Adipose tissue (tissue), 3 donors: Measurements from ENCODE around the gene ATP7B. TPM values are rescaled to one million over a fixed set of nuclear protein-coding genes. Genes with fewer than 3 reads are reported as not detected.

Source experiments
- H3K27ac ChIP-seq: one replicate; pipeline ENCODE4 v1.5.1; 2013; ENCODE audit warnings: low read depth, low read length
- WGBS, 3 donors: extraction: QIAGEN DNeasy Blood & Tissue Kit; methylation state at CpG; one replicate each; pipeline ENCODE4 v1.1.7; 2013; 5-methylcytosine and 5-hydroxymethylcytosine counted together
- polyA plus RNA-seq, 3 donors: library from polyadenylated mRNA; stranded (reverse); fragments of 200-250 nt; gene quantifications; one replicate each; pipeline ENCODE4 v1.2.3, GENCODE V29; 2013
- donor health status: healthy with polysubstance abuse.
- donor health status: Bipolar disorder and iron deficiency.
- donor health status: healthy.

ATP7B gene
- polyA plus RNA-seq, 3 donors: 1.3 to 3.2 (median 2.4) TPM

DNA sequence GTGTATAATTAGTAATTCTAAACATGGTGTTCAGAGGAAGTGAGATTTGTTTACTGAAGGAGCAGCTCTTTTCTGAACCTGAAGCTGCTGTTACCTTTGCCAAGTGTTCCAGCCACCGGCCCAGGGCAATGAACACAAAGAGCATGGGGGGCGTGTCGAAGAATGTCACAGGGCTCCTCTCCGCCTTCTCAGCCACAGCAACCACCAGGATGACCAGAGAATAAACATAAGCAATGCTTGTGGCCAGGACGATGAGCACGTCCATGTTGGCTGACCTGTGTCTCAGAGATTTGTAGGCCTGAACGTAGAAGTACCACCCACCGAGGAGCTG lies 53.1 kb downstream of the ATP7B start:
- H3K27ac ChIP-seq: no peak overlapping the region
- 82 to 86% (median 82%) methylated on average over 8 of the region's 8 CpGs for WGBS, 3 donors

DNA sequence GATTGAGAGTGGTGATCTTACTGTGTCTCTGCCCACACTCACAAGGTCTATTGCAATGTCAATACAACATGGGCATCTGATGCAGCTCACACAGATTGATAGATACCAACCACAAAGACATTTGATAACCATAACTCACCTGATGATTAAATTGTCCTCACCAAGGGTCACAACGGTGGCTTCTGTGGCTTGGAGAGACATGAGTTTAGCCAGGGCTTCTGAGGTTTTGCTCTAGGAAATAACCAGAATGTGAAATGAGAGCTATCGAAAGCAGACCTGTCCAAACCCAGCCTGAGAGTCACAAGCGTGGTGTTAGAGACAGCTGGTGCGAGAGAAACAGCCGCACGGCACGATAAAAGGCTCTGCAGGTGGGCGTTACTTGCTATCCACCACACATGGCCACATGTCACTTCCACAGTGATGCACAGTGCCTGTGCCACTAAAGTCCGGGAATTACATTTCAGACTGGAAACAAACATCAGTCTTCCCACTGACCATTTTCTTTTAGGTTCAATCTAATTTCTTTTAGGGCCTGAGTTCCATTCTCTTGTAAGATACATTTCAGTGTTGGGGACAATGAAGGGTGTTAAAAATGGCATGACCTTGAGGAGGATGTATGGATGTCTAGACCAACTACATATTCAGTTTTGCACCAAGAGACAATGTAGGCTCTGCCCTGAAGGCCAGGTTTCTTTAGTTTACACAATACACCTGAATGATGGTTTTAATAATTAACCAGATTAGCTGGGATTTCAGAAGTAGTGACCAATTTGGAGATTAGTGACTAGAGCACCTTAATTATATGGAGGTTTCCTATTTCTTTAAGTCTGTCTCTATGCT lies 53.7 kb downstream of the ATP7B start:
- WGBS, 3 donors: 84 to 93% (median 84%) methylated on average over 9 of the region's 9 CpGs
- H3K27ac ChIP-seq: no peak overlapping the region

DNA sequence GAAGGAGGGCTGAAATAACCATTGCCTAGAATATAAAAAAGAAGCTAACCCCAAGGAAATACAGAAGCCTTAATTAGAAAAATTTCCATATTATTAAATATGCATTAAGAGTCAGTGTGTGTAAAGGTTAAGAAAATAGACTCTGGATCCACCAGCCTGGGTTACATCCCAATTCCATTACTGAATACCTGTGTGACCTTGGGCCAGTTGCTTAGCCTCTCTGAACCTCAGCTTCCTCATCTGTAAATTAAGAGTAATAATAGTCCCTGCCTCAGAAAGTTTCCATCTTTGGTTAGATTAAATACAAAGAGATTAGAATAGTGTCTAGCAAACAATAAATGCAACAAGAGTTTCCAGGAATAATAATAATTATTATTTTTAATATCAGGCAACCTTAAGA lies 54.5 kb downstream of the ATP7B start:
- H3K27ac ChIP-seq: no peak overlapping the region

DNA sequence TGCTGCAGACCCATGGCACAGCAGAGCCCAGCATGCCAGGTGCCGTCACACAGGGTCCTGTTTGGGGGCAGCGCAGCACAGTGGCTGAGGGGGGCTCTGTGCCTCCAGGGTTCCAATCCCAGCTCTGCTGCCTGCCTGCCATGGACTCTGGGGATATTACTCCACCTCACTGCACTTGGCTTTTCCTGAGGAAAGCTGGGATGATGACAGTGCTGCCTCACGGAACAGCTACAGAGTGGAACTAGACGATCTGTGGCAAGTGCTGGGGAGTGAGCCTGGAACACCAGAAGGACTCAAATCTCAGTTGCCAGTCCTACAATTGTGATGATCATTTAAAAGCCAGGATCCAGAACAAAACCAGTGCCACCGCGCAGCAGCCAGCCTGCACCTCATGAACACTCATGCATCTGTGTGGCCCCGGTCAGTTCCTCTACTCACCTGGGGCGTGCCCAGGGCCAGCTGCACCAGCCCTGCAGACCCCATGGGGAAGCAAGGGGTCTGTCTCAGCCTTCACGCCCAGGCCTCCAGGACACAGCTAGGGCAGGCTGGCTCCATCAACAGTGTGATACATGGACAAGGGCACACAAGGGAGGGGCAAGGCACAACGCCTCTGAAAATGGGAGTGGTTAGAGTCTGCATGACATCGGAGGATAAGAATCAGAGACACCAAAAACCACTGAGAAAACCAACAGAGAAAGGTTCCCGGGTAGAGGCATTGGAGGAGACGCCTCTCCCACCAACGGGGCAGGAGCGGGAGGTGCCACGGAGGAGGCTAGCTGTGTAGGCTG lies 55.2 kb downstream of the ATP7B start:
- WGBS, 3 donors: 84 to 91% (median 87%) methylated on average over 16 of the region's 16 CpGs
- H3K27ac ChIP-seq: no peak overlapping the region

DNA sequence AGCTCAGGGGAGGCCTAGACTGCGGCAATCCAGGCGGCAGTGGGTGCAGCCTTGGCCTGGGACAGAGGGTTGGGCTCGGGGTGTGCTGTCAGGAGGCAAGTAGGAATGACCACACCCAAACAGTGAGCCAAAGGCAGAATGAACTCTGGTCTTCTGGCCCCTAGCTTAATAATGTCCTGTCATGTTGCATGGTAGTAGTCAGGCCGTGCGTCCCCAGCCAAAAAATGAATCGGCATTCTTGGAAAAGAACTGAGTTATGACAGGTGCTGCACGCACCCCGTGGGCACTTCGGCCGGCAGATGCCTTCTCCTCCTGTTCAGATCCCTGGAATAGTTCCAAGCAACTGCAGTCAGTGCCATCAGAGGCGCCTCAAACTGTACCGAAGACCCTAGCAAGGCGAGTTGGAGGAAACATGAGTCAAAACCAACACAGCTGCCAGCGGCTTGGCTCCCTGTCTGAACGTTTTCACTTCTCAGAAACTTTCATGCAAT lies 55.9 kb downstream of the ATP7B start:
- WGBS, 3 donors: 73 to 89% (median 79%) methylated on average over 15 of the region's 15 CpGs

DNA sequence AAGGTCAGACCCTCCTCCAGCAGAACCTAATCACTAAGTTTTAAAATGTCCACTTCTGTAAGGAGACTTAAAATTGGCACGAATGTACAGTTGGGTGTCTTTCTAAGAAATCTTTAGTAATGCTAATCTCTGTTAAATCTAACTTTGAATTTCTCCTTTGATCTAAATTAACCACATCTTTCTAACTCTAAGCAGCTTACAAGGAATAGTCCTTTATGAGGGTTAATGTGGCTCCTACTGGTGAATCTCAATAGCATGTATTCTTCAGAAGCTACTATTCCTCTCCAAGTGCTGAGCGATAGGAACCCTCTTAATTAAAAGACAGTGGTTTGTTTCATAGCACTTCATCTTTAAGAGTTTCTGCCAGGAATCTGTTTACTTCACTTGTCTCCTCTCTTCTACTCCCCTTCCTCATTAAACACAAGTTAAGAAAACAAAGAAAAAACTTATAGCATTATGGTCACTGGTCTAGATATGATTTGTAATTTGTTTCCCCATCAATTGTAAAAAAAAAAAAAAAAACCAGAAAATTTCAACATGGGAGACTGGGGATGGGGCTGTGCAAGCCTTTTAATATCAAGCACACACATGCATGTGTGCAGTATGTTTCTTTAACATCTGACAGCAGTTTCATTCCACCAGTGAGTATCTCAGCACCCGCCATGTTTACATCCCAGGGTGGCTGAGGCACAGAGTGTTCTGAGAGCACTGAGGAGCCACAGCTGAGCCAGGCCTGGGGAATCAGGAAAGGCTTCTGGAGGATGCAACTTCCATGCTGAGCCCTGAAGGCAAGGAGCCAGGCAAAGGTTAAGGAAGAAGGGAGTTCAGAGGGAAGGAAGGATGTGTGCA lies 57.7 kb downstream of the ATP7B start:
- WGBS, 3 donors: 91 to 92% (median 91%) methylated on average over 3 of the region's 3 CpGs
- no peak overlapping the region for H3K27ac ChIP-seq

More for the DNA sequence above, 55.9 kb downstream of the ATP7B start:
- no peak overlapping the region for H3K27ac ChIP-seq

DNA sequence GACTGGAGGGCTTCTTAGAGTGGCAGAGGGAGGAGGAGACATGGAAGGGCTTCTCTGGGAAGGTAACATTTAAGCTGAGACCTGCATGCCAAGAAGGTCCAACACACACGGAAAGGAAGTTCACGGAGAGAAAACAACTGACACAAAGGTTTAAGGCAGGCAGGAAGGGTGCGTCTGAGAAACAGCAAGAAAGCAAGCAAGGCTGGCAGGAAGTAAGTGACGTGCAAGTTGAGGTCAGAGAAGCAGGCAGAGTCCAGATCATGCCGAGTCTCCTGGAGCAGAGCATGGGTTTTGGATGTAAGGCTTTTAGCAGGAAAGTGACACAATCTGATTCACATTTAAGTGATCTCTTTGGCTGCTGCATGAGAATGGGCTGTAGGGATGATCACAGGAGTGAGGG lies 60.5 kb downstream of the ATP7B start:
- 58 to 84% (median 73%) methylated on average over 5 of the region's 5 CpGs for WGBS, 3 donors
- H3K27ac ChIP-seq: no peak overlapping the region

DNA sequence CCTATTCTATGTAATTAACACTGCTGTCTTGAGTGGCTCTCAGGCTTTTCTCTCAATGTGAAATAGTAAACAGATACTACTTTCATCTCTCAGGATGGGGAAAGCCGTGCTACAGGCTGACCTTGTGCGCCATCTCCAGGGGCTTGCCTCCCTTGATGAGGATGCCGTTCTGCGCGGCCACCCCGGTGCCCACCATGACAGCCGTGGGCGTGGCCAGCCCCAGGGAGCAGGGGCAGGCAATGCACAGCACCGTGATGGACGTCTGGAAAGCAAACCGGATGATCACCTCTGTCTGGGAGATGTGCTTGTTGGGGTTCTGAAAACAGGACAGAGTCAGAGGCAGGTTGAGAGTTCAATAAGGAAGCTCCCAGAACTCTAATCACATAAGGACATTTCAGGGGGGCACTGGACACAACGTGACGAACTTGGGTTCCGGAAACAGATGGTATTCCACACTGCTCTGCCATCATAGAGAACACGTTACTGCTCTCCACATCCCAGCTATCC lies 65.0 kb downstream of the ATP7B start:
- 91 to 96% (median 92%) methylated on average over 15 of the region's 15 CpGs for WGBS, 3 donors
- no peak overlapping the region for H3K27ac ChIP-seq

DNA sequence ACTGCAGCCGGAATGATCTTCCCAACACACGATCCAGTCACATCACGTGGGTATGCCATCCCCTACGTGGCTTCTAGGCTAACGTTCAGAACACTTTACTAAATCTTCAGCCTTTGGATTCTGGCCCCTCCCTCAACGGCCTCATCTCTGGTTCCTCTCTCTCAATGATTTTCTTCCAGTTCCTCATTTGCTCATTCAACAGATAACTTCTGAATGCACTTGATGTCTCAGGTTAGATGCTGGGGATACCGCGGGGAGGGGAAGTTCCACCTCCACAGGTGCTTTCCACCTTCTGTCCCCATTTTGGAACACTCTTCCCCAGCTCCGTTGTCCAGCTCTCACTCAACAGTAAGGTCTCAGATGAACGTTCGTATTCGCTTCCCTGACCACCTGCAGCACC lies 66.1 kb downstream of the ATP7B start:
- no peak overlapping the region for H3K27ac ChIP-seq
- 72 to 91% (median 76%) methylated on average over 12 of the region's 12 CpGs for WGBS, 3 donors

DNA sequence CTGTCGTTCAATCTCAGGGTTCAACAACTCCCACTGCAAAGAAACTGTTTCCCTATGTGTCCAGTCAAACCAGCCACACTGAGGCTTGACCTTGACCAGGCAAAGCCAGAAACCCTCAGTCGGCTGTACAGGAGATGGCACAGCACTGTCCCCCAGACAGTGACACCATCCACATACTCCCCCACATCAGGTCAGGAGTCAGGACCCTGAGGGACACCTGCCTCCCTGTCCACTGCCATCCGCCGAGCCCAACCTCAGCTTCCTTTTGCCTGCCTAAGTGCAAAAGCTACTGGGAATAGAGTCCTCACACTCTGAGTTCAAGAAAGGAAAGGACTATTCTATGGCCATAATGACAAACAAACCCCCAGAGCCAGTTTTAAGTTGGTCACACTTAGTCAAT lies 66.8 kb downstream of the ATP7B start:
- 77 to 84% (median 82%) methylated on average over 4 of the region's 4 CpGs for WGBS, 3 donors
- no peak overlapping the region for H3K27ac ChIP-seq

DNA sequence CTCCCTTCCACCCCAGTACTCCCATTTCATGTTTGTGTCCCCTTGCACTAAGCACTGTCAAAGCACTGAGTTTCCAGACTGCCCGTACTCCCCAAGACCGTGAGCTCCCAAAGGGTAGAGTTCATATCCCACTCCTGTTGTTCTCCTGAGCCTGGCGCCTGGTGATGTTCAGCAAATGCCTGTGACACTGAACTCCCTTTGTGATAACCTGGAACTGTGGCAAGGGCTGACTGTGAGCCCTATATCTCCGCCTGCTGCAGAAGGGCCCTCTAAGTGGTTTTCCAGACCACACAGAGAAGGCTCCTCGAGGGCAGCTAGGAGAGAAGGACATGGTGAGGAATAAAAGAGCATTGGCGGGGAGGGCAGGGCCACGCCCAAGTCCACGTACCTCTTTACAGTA lies 67.5 kb downstream of the ATP7B start:
- WGBS, 3 donors: 79 to 93% (median 87%) methylated on average over 8 of the region's 8 CpGs
- H3K27ac ChIP-seq: no peak overlapping the region

DNA sequence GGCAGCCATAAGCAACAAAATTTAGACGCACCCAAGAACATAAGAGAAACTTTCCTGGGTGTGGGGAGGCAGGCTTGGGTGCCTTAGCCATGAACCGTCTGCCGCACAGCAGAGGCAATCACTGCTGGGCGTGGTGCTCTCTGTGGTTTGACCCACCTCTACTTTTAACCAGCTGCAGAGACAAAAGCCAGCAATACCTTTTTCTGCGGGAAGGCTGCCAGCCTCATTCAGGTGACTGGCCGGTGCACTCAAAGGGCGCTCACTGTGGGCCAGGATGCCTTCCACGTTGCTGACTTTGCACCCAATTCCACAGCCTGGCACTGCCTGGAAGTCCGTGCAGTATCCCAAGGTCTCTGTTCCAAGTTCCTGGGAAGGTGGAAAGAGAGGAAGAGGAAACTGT lies 69.1 kb downstream of the ATP7B start:
- H3K27ac ChIP-seq: no peak overlapping the region
- 75 to 87% (median 79%) methylated on average over 9 of the region's 9 CpGs for WGBS, 3 donors

DNA sequence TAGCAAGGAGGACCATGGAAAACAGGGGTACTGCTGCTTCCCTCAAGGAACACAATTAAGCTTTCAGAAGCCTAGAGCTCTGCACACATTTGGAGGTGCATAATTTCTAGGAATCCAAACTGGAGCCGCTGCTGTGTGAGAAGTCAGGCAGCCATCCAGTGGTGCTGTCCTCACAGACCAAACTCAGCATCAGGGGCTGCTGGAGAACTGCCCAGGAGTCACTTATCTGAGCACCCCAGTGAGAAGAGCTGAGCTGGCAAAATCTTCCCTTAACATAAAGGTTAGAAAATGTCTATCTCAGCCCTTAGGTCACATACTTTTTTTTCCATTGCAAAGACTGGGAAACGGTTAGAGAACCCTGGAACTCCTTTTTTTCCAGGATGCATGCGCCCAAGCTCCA lies 72.8 kb downstream of the ATP7B start:
- WGBS, 3 donors: 64 to 79% (median 73%) methylated on average over 3 of the region's 3 CpGs

DNA sequence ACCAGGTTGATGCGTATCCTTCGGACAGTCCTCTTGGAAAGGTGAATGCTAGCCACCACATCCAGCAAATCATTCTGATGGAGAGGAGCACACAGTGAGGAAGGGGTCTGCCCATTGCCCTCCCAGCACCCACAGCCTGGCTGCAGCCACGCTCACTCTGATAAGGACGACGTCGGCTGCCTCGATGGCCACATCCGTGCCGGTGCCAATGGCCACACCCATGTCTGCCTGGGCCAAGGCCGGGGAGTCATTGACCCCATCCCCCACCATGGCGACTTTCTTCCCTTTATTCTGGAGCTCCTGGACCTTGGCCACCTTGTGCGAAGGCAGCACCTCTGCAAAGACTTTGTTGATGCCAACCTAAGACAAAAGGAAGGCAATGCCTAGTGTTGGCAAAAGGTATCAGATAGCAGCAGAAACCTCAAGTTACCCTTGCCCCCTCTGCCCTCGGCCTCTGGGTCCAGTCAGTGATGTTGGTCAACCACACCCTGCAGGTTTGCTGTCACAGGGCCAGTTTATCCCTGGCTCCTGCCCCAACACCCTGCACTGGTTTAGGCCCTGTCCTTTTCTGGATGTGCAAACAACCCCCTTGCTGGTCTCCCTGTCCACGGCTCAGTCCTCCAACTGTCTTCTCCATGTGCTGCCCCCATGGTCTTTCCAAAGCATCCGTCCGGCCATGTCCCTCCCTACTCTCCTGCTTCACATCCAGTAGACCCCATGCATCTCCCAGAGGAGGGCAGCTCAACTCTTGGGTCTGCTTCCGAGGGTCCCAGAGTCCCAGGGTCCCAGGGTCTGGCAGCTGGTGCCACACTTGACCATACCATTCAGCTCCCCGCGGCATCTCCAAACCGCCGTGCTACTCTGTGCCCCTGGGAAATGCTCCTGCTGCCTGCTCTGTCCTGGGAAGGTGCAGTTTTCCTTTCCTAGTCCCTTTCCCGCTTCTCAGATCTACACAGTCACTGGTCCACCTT lies 73.6 kb downstream of the ATP7B start:
- 84 to 87% (median 87%) methylated on average over 22 of the region's 22 CpGs for WGBS, 3 donors
- no peak overlapping the region for H3K27ac ChIP-seq

More for the DNA sequence above, 72.8 kb downstream of the ATP7B start:
- H3K27ac ChIP-seq: no peak overlapping the region

DNA sequence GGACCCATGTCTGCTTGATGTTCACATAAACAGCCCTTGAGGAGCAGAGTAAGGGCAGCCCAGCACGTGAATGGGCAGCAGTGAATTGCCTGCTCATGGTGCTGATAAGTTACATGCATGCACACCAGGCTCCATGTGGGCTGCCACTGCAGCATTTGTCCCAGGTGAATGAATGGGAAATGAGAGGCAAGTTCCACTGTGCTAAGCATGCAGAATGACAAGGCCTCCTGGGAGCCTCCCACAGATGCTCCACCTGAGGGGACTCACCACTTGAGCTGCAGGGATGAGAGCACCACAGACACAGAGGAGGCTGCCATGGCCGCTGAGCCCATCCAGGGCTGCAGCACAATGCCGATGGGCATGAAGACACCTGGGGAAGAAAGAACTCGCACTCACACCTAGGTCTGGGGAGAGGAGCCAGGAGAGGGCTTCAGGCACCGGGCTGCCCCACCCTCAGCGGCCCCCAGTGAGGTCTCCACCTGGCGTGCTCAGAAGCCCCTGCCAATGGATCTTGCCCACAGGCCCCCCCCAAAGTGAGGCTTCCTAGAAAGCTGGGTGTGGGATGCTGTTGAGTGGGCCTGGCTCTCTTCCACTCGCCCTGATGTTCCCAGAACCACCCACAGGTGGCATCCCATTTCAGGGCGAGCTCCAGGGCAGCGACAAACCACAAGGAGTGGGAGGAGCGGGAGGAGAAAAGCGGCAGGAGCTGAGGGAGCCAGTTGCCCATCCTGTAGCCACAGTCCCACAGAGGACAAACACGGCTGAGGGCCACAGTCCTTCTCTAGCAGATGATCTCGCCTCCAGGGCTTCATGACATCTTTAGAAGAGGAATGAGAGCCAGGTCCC lies 75.7 kb downstream of the ATP7B start:
- H3K27ac ChIP-seq: no peak overlapping the region
- 75 to 79% (median 79%) methylated on average over 14 of the region's 14 CpGs for WGBS, 3 donors

DNA sequence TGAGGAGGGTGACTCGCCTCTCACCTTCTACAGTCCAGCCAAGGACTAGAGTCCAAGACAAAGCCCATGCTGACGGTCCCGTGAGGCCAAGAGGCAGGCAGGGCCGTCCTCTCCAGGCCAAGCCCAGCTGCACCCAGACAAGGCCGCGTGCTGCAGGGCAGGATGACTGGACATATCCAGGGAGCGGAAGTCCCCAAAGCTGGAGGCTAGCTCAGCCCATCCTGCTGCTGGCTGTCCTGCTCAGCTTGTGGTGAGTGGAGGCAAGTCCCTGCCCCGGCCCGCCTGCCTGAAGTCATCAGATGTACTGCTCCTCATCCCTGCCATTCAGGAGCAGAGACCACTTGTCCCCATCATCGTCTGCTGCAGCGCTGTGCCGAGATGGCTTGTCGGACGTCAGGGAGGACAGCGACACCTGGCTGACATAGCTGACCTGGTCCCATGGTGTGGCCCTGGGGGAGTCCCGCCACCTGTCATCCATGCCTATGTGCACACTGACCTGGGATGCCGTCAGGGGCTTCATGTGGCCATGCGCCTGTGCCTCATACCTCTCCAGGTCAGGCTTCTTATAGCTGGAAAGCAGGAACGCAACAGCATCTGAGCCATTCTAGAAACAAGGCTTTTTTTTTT lies 76.7 kb downstream of the ATP7B start:
- WGBS, 3 donors: 91 to 93% (median 91%) methylated on average over 19 of the region's 19 CpGs

More for the DNA sequence above, 76.7 kb downstream of the ATP7B start:
- H3K27ac ChIP-seq: no peak overlapping the region
